H1 (cell line): ENCODE data around the gene UAP1. TPM values are rescaled to one million over a fixed set of nuclear protein-coding genes. Genes with fewer than 3 reads are reported as not detected.

Experiments used
- CTCF ChIA-PET: fragments of 300-600 bp; sonication (Branson Sonifier 250); formaldehyde crosslinking; loops from one replicate; lab custom pipeline; 2021; ENCODE audit not compliant: partially characterized antibody; lab: Charles Lee
- POLR2A ChIA-PET: fragments of 300-600 bp; sonication (Branson Sonifier 250); formaldehyde crosslinking; loops from one replicate; lab custom pipeline; 2021; ENCODE audit warnings: inconsistent platforms; ENCODE audit not compliant: partially characterized antibody; lab: Charles Lee
- DNase-seq, 2 experiments: peaks; one replicate each; pipeline versions ENCODE4 v3.0.0 to v3.0.0-alpha.2; 2010 to 2022; ENCODE audit warnings: low spot score in 2 of 2, low read depth in 1 of 2, mixed read lengths in 1 of 2
- FAIRE-seq: peaks from 2 replicates; lab custom pipeline; 2011; peaks lifted over from hg19 to GRCh38; lab: Jason Lieb, UNC
- H2AFZ ChIP-seq: 2 replicates; pipeline ENCODE4 v1.8.1; 2012; ENCODE audit warnings: low read length, inconsistent platforms
- H2AK5ac ChIP-seq: 2 replicates; pipeline ENCODE4 v1.6.1; 2013; ENCODE audit warnings: low read depth, low read length
- H2BK120ac ChIP-seq: replicated peaks from 2 replicates; pipeline ENCODE3; 2013; ENCODE audit warnings: low read depth, low read length, inconsistent platforms
- H2BK12ac ChIP-seq: 2 replicates; pipeline ENCODE4 v1.6.1; 2013; ENCODE audit warnings: low read depth, low read length
- H2BK15ac ChIP-seq: 2 replicates; pipeline ENCODE4 v1.6.1; 2013; ENCODE audit warnings: low read length
- H2BK20ac ChIP-seq: 2 replicates; pipeline ENCODE4 v1.6.1; 2013; ENCODE audit warnings: low read length
- H2BK5ac ChIP-seq: 2 replicates; pipeline ENCODE4 v1.6.1; 2013; ENCODE audit warnings: low read depth, low read length
- H3K14ac ChIP-seq: 2 replicates; pipeline ENCODE4 v1.6.1; 2013; ENCODE audit warnings: inconsistent platforms; ENCODE audit not compliant: insufficient read length
- H3K18ac ChIP-seq: 2 replicates; pipeline ENCODE4 v1.6.1; 2013; ENCODE audit warnings: low read length; ENCODE audit errors: extremely low read depth
- H3K23ac ChIP-seq: 2 replicates; pipeline ENCODE4 v1.6.1; 2013; ENCODE audit warnings: inconsistent platforms; ENCODE audit not compliant: insufficient read length
- H3K23me2 ChIP-seq: 2 replicates; pipeline ENCODE4 v1.6.1; 2013; ENCODE audit warnings: low read depth, low read length
- H3K27ac ChIP-seq: 2 replicates; pipeline ENCODE4 v1.6.1; 2011; ENCODE audit warnings: low read depth, low read length, inconsistent platforms
- H3K27me3 ChIP-seq, 4 experiments: replicated peaks in 1 of 4; 1 replicate in 1 of 4; 2 replicates in 3 of 4; pipeline versions ENCODE4 v1.6.1 to v1.8.1; 2011 to 2013; ENCODE audit warnings: low read length in 3 of 4, mild to moderate bottlenecking in 3 of 4, inconsistent platforms in 2 of 4, mixed read lengths in 2 of 4, moderate library complexity in 1 of 4; ENCODE audit not compliant: control insufficient read depth in 3 of 4, insufficient read depth in 3 of 4; ENCODE audit errors: extremely low read depth in 1 of 4
- H3K36me3 ChIP-seq, 4 experiments: 2 replicates each; pipeline versions ENCODE4 v1.6.1 to v1.8.1; 2011 to 2013; ENCODE audit warnings: mild to moderate bottlenecking in 4 of 4, low read length in 3 of 4, moderate library complexity in 2 of 4, control low read depth in 1 of 4, inconsistent platforms in 1 of 4; ENCODE audit not compliant: insufficient read depth in 4 of 4, control insufficient read depth in 2 of 4
- H3K4ac ChIP-seq: replicated peaks from 2 replicates; pipeline ENCODE3; 2013; ENCODE audit warnings: low read length, low read depth, mixed read lengths, inconsistent platforms; ENCODE audit not compliant: insufficient read length
- H3K4me1 ChIP-seq, 4 experiments: replicated peaks in 1 of 4; 1 replicate in 1 of 4; 2 replicates in 3 of 4; pipeline versions ENCODE4 v1.6.1 to v1.8.1; 2011 to 2013; ENCODE audit warnings: low read length in 3 of 4, inconsistent platforms in 2 of 4, mixed read lengths in 1 of 4; ENCODE audit not compliant: insufficient read depth in 4 of 4, control insufficient read depth in 3 of 4
- H3K4me2 ChIP-seq, 2 experiments: 2 replicates each; pipeline versions ENCODE4 v1.6.1 to v1.8.1; 2011 to 2013; ENCODE audit warnings: low read depth in 2 of 2, low read length in 2 of 2, control low read depth in 1 of 2, inconsistent platforms in 1 of 2, mild to moderate bottlenecking in 1 of 2; ENCODE audit not compliant: insufficient read depth in 1 of 2
- H3K4me3 ChIP-seq, 4 experiments: fragments of 200-600, 300-600 bp in 1 of 4; sonication (generic), shearing (Covaris generic), sonication (Bioruptor Twin) in 1 of 4; 2 replicates each; pipeline versions ENCODE4 v1.5.1 to v1.8.1; 2011 to 2016; ENCODE audit warnings: low read length in 4 of 4, low read depth in 3 of 4, control low read depth in 2 of 4, inconsistent platforms in 2 of 4, mild to moderate bottlenecking in 2 of 4, mixed read lengths in 1 of 4, moderate library complexity in 1 of 4; ENCODE audit not compliant: insufficient read depth in 2 of 4; ENCODE audit errors: extremely low read depth in 1 of 4
- H3K56ac ChIP-seq: replicated peaks from 2 replicates; pipeline ENCODE3; 2013; ENCODE audit warnings: low read depth, mild to moderate bottlenecking, mixed read lengths, low read length, inconsistent platforms; ENCODE audit not compliant: insufficient read length
- H3K79me1 ChIP-seq: 2 replicates; pipeline ENCODE4 v1.6.1; 2013; ENCODE audit warnings: low read depth, low read length, control low read depth
- H3K79me2 ChIP-seq, 2 experiments: 2 replicates each; pipeline versions ENCODE4 v1.6.1 to v1.8.1; 2012 to 2013; ENCODE audit warnings: low read length in 2 of 2, mild to moderate bottlenecking in 2 of 2, inconsistent platforms in 1 of 2; ENCODE audit not compliant: insufficient read depth in 2 of 2, control insufficient read depth in 1 of 2
- H3K9ac ChIP-seq, 4 experiments: replicated peaks in 1 of 4; 1 replicate in 1 of 4; 2 replicates in 3 of 4; pipeline versions ENCODE4 v1.6.1 to v1.8.1; 2011 to 2013; ENCODE audit warnings: low read depth in 3 of 4, low read length in 3 of 4, control low read depth in 2 of 4, mild to moderate bottlenecking in 2 of 4, moderate library complexity in 2 of 4, inconsistent platforms in 1 of 4; ENCODE audit errors: extremely low read depth in 1 of 4
- H3K9me3 ChIP-seq, 2 experiments: 2 replicates each; pipeline versions ENCODE4 v1.6.1 to v1.8.1; 2012 to 2013; ENCODE audit warnings: mild to moderate bottlenecking in 2 of 2, moderate library complexity in 2 of 2, control low read depth in 1 of 2, inconsistent platforms in 1 of 2, low read depth in 1 of 2, low read length in 1 of 2, mixed read lengths in 1 of 2; ENCODE audit not compliant: insufficient read depth in 2 of 2
- H4K20me1 ChIP-seq, 2 experiments: replicated peaks in 1 of 2; 2 replicates each; pipeline versions ENCODE3 to v1.8.1; 2011 to 2013; ENCODE audit warnings: inconsistent platforms in 2 of 2, low read length in 2 of 2, mild to moderate bottlenecking in 1 of 2; ENCODE audit not compliant: insufficient read depth in 2 of 2, control insufficient read depth in 1 of 2
- H4K5ac ChIP-seq: 2 replicates; pipeline ENCODE4 v1.6.1; 2013; ENCODE audit warnings: low read length, low read depth, mixed read lengths, inconsistent platforms; ENCODE audit not compliant: insufficient read length
- H4K8ac ChIP-seq: 2 replicates; pipeline ENCODE4 v1.8.0; 2013; ENCODE audit warnings: mild to moderate bottlenecking, moderate library complexity, low read length, inconsistent platforms; ENCODE audit not compliant: insufficient read depth; ENCODE audit errors: extremely low read depth
- H4K91ac ChIP-seq: replicated peaks from 2 replicates; pipeline ENCODE3; 2013; ENCODE audit warnings: low read length, mixed read lengths, inconsistent platforms; ENCODE audit not compliant: insufficient read length
- ASH2L ChIP-seq: fragments of 200-600, 300-600 bp; sonication (generic); IDR thresholded peaks from one replicate; pipeline ENCODE4 v1.7.1; 2017; ENCODE audit warnings: low read length
- BCL11A ChIP-seq, 2 experiments: IDR thresholded peaks; one replicate each; pipeline ENCODE4 v1.6.1; 2011; ENCODE audit warnings: low read depth in 2 of 2, low read length in 2 of 2, mild to moderate bottlenecking in 2 of 2
- CEBPB ChIP-seq: IDR thresholded peaks from 2 replicates; pipeline ENCODE4 v1.6.1; 2012; ENCODE audit warnings: low read depth, low read length
- CREB1 ChIP-seq: IDR thresholded peaks from 2 replicates; pipeline ENCODE4 v1.6.1; 2012; ENCODE audit warnings: inconsistent platforms
- EP300 ChIP-seq, 2 experiments: IDR thresholded peaks; 1 replicate in 1 of 2; 2 replicates in 1 of 2; pipeline ENCODE4 v1.6.1; 2011 to 2012; ENCODE audit warnings: low read depth in 2 of 2, low read length in 2 of 2, mild to moderate bottlenecking in 2 of 2, borderline replicate concordance in 1 of 2, inconsistent platforms in 1 of 2, moderate library complexity in 1 of 2
- FOSL1 ChIP-seq: IDR thresholded peaks from 2 replicates; pipeline ENCODE4 v1.6.1; 2011; ENCODE audit warnings: mild to moderate bottlenecking, low read depth, low read length, moderate library complexity; ENCODE audit not compliant: insufficient read depth
- GTF2F1 ChIP-seq: IDR thresholded peaks from 2 replicates; pipeline ENCODE4 v1.6.1; 2012; ENCODE audit warnings: low read depth, low read length, improper control_type of control experiment, borderline replicate concordance
- HDAC6 ChIP-seq: IDR thresholded peaks from one replicate; pipeline ENCODE4 v1.7.1; 2012; ENCODE audit warnings: low read depth, mild to moderate bottlenecking, inconsistent platforms, low read length, moderate library complexity
- JUN ChIP-seq: IDR thresholded peaks from 2 replicates; pipeline ENCODE4 v1.6.1; 2011; ENCODE audit warnings: low read depth, mild to moderate bottlenecking, improper control_type of control experiment, low read length
- KDM1A ChIP-seq: fragments of 200-600, 300-600 bp; sonication (generic); IDR thresholded peaks from 2 replicates; pipeline ENCODE4 v1.7.1; 2016; ENCODE audit warnings: mild to moderate bottlenecking, low read length, borderline replicate concordance
- POLR2AphosphoS5 ChIP-seq: IDR thresholded peaks from 2 replicates; pipeline ENCODE4 v1.6.1; 2011; ENCODE audit warnings: low read depth, low read length
- RNF2 ChIP-seq: fragments of 200-900, 300-1000 bp; sonication (generic); IDR thresholded peaks from 2 replicates; pipeline ENCODE4 v1.7.1; 2016; ENCODE audit warnings: borderline replicate concordance, low read depth, mild to moderate bottlenecking, antibody characterized with exemption, low read length; ENCODE audit not compliant: poor library complexity, severe bottlenecking; ENCODE audit errors: missing control alignments
- TAF7 ChIP-seq: optimal IDR thresholded peaks from 2 replicates; pipeline ENCODE3; 2011; ENCODE audit warnings: low read depth, mild to moderate bottlenecking, inconsistent platforms, low read length, moderate library complexity, borderline replicate concordance
- WGBS, 2 experiments: shearing (Covaris generic) in 1 of 2; methylation state at CpG; one replicate each; pipeline versions ENCODE4 v1.1.6 to v1.1.7; 2013 to 2015; ENCODE audit warnings: low lambda C conversion rate in 2 of 2, mixed read lengths in 2 of 2, inconsistent platforms in 1 of 2, low coverage in 1 of 2, missing lambda C conversion rate in 1 of 2; ENCODE audit not compliant: insufficient replicate concordance in 2 of 2, insufficient coverage in 1 of 2, insufficient read length in 1 of 2; ENCODE audit errors: extremely low coverage in 1 of 2, missing lambda C conversion rate in 1 of 2; 5-methylcytosine and 5-hydroxymethylcytosine counted together
- polyA plus RNA-seq, 7 experiments: library from polyadenylated mRNA; depleted of rRNA in 3 of 7; stranded (reverse) in 5 of 7; unstranded in 2 of 7; fragments of >200 nt in 5 of 7; fragments of 200-250 nt in 2 of 7; gene quantifications; 1 replicate in 5 of 7; 2 replicates in 1 of 7; 4 replicates in 1 of 7; pipeline versions ENCODE4 v1.2.1 to v1.2.3, GENCODE V29; 2011 to 2013; ENCODE audit warnings: missing spikeins in 2 of 7, mixed read lengths in 2 of 7
- total RNA-seq: library from RNA; stranded (reverse); fragmentation: NEBNext Ultra II Directional; extraction: Animal tissue kit (Norgen Biotek cat#: 25700); gene quantifications from 2 replicates; pipeline ENCODE4 v1.2.1, GENCODE V29; 2021

UAP1 gene
- total and polyA plus RNA-seq, 2 of the 8 experiments (the other 6 are each of a cell fraction or from before 2014, with no cell fraction given), result 9.4 to 32.9 TPM

- no peak overlapping the region for H2BK15ac ChIP-seq
- H3K4me3 ChIP-seq, result no peak overlapping the region
- H3K9me3 ChIP-seq, result no peaks in the 10 kb centered on the region
- H3K18ac ChIP-seq, result no peak overlapping the region
- H3K36me3 ChIP-seq, result no peaks in the 10 kb centered on the region
- no peaks in the 10 kb centered on the region for H3K79me2 ChIP-seq
- H3K23me2 ChIP-seq, result no peaks in the 10 kb centered on the region
- POLR2A ChIA-PET, result interaction anchor here (0.9 kb wide), 1 partner anchor 9 kb away, joined by 3 read pairs; no protein-coding TSS in a partner anchor
- 86% methylated on average over 1 of the region's 1 CpG; no CpG with 5 or more reads in 1 of the 2 experiments for WGBS, 2 experiments
- no peak overlapping the region for H4K5ac ChIP-seq
- H2BK12ac ChIP-seq, result no peak overlapping the region
- no peak overlapping the region for H3K14ac ChIP-seq
- no peak overlapping the region for H3K4ac ChIP-seq
- peaks cover 0 to 4% (median 3%) of the 10 kb centered on the region in 4 experiments; a peak in 3 of 7 replicates for H3K4me1 ChIP-seq
- no peak overlapping the region for H2AFZ ChIP-seq
- H2AK5ac ChIP-seq, result no peak overlapping the region
- no peak overlapping the region for H4K8ac ChIP-seq
- no peak overlapping the region for H4K91ac ChIP-seq
- TF ChIP-seq JUN (no peak), KDM1A (no peak), POLR2AphosphoS5 (no peak), ASH2L (no peak), BCL11A (IDR thresholded peaks at IDR 0.05; ENCODE audit: low read depth in 2 of 2, low read length in 2 of 2) (no peak), RNF2 (no peak), CREB1 (no peak), HDAC6 (no peak), TAF7 (no peak), FOSL1 (no peak), GTF2F1 (no peak), CEBPB (no peak), EP300 (IDR thresholded peaks at IDR 0.05; ENCODE audit: borderline replicate concordance in 1 of 2, low read depth in 2 of 2, low read length in 2 of 2) (no peak)
- TF ChIP-seq, all 59 proteins: peak for 0
- no peaks in the 10 kb centered on the region for H3K79me1 ChIP-seq
- H3K4me2 ChIP-seq, result no peak overlapping the region
- no peak overlapping the region for H2BK5ac ChIP-seq
- H3K23ac ChIP-seq, result no peak overlapping the region
- H4K20me1 ChIP-seq, result no peaks in the 10 kb centered on the region
- H2BK20ac ChIP-seq, result no peak overlapping the region
- CTCF ChIA-PET, result interaction anchor here (0.9 kb wide), 1 partner anchor 479 kb away, joined by 3 read pairs; no protein-coding TSS in a partner anchor
- H3K27me3 ChIP-seq, result no peaks in the 10 kb centered on the region
- no peak overlapping the region for H3K9ac ChIP-seq
- no peak overlapping the region for H3K27ac ChIP-seq
- FAIRE-seq (no peak), DNase-seq (no peak)
- no peak overlapping the region for H2BK120ac ChIP-seq
- H3K56ac ChIP-seq, result no peak overlapping the region
These were observed 26.0 kb upstream of the UAP1 start for GRCh38 chr1:162535501-162535900.
